Stimulated activated CD4-positive, alpha-beta T cell treated with anti-CD3 and anti-CD28 coated beads, Interleukin-4, amount 100 ng/mL, for 4 hours (primary cell): ENCODE measurements around the gene ERFL.
"Not testable (repeated sequence)": the region's sequence is repeated elsewhere in the genome, so short reads cannot be mapped to it uniquely, and the experiment has no call there.

ENCODE experiments used
- DNase-seq, 2 experiments: peaks; one replicate each; pipeline ENCODE4 v3.0.0-alpha.2; 2020

ERFL gene

GRCh38 chr19:41926763-41927496 lies 1.3 kb downstream of the ERFL start:
- DNase-seq, result no peak

GRCh38 chr19:41926028-41926762 lies 2.1 kb downstream of the ERFL start:
- DNase-seq, result no peak

GRCh38 chr19:41925208-41926003 lies 2.8 kb downstream of the ERFL start:
- DNase-seq, result no peak

GRCh38 chr19:41924151-41925145 lies 3.8 kb downstream of the ERFL start:
- DNase-seq, result no peak

GRCh38 chr19:41923045-41923788 lies 5.0 kb downstream of the ERFL start:
- no peak for DNase-seq

- no peak for DNase-seq
Measured at GRCh38 chr19:41922585-41922984, 5.7 kb downstream of the ERFL start.

GRCh38 chr19:41921577-41922576 lies 6.4 kb downstream of the ERFL start:
- DNase-seq, result no peak

GRCh38 chr19:41920882-41921576 lies 7.2 kb downstream of the ERFL start:
- no peak for DNase-seq

- DNase-seq, result no peak
Measured at GRCh38 chr19:41919948-41920712, 8.1 kb downstream of the ERFL start.

GRCh38 chr19:41918653-41919244 lies 9.5 kb downstream of the ERFL start:
- no peak for DNase-seq

- DNase-seq, result no peak
Measured at GRCh38 chr19:41918095-41918494, 10.2 kb downstream of the ERFL start.

- DNase-seq, result no peak
Measured at GRCh38 chr19:41917676-41918075, 10.6 kb downstream of the ERFL start.

GRCh38 chr19:41915776-41916414 lies 12.4 kb downstream of the ERFL start:
- DNase-seq, result no peak

GRCh38 chr19:41915021-41915775 lies 13.1 kb downstream of the ERFL start:
- peak in 1 of 2 experiments; percentile 27 for DNase-seq

GRCh38 chr19:41914424-41914834 lies 13.8 kb downstream of the ERFL start:
- DNase-seq, result not testable (repeated sequence)

- no peak for DNase-seq
Measured at GRCh38 chr19:41913538-41914423, 14.5 kb downstream of the ERFL start.
